ENCODE measurements around the gene RPL37.
"Not testable (repeated sequence)": the region's sequence is repeated elsewhere in the genome, so short reads cannot be mapped to it uniquely, and the experiment has no call there.

RPL37 gene

DNA sequence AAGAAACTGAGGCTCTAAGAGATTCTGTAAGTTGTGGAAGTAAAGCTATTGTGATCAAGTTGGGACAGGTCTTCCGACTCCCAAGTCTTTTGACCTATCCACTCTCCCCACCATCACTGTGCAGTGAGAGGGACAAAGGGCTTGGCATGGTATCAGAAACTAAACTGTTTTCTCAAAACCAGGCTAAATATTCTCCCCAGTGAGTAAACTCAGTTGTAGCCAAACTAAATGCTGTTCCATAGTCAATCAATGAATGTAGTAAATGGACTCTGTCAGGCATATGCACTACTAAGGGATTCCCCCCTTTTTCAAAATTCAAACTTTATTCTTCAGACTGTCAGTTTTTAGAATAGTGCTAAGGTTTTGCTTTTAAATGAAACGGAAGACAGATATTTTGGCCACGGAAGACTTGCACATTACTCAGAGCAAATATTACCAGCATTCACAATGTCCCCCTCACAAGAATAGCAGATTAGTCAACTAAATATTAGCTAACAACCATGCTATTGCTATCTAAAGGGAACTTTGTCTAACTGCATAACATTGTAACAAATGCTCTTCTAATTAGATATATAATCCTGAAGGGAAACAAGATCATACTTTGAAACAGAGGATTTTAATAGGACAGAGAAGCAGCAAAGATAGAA lies 44.0 kb downstream of the RPL37 start:
- H3K4me3 ChIP-seq (ENCODE audit: low read depth, low read length) = no peak overlapping the region
- TF ChIP-seq, protein P1, sequence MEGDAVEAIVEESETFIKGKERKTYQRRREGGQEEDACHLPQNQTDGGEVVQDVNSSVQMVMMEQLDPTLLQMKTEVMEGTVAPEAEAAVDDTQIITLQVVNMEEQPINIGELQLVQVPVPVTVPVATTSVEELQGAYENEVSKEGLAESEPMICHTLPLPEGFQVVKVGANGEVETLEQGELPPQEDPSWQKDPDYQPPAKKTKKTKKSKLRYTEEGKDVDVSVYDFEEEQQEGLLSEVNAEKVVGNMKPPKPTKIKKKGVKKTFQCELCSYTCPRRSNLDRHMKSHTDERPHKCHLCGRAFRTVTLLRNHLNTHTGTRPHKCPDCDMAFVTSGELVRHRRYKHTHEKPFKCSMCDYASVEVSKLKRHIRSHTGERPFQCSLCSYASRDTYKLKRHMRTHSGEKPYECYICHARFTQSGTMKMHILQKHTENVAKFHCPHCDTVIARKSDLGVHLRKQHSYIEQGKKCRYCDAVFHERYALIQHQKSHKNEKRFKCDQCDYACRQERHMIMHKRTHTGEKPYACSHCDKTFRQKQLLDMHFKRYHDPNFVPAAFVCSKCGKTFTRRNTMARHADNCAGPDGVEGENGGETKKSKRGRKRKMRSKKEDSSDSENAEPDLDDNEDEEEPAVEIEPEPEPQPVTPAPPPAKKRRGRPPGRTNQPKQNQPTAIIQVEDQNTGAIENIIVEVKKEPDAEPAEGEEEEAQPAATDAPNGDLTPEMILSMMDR (IDR thresholded peaks at IDR 0.05; ENCODE audit: borderline replicate concordance, insufficient read depth, low read depth, low read length) = no peak

DNA sequence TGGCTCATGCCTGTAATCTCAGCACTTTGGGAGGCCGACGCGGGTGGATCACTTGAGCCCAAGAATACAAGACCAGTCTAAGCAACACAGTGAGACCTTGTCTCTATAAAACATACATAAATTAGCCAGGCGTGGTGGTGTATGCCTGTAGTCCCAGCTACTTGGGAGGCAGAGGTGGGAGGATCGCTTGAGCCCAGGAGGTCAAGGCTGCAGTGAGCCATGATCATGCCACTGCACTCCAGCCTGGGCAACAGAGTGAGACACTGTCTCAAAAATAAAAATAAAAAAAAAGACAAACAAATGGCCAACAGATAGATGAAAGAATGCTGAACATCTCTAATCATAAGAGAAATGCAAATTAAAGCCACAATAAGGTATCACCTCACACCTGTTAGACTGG lies 46.1 kb downstream of the RPL37 start:
- not testable (repeated sequence) for H3K4me3 ChIP-seq (ENCODE audit: low read depth, low read length)

DNA sequence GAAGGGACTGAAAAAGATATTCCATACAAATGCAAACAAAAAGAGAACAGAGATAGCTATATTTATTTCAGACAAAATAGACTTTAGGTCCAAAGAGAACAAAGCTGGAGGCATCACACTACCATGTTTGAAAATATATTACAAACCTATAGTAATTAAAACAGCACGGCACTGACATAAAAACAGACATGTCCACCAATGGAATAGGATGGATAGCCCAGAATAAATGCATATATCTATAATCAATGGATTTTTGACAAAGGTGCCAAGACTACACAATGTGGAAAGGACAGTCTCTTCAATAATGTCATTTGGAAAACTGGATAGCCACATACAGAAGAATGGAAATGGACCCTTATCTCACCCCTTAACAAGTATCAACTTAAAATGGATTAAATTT lies 47.0 kb downstream of the RPL37 start:
- H3K4me3 ChIP-seq (ENCODE audit: low read depth, low read length) = no peak overlapping the region
- TF ChIP-seq, protein P1 (IDR thresholded peaks at IDR 0.05; ENCODE audit: borderline replicate concordance, insufficient read depth, low read depth, low read length) = no peak

DNA sequence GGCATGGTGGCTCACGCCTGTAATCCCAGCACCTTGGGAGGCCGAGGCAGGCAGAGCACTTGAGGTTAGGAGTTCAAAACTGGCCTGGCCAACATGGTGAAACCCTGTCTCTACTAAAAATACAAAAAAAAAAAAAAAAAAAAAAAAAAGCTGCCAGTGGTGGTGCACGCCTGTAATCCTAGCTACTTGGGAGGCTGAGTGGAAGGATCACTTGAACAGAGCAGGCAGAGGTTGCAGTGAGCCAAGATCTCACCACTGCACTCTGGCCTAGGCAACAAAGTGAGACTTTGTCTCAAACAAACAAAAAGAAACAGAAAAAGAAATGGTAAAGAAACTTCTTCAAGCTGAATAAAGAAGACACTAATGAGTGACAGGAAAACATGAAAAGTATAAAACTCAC lies 48.4 kb downstream of the RPL37 start:
- H3K4me3 ChIP-seq (ENCODE audit: low read depth, low read length) = not testable (repeated sequence)

DNA sequence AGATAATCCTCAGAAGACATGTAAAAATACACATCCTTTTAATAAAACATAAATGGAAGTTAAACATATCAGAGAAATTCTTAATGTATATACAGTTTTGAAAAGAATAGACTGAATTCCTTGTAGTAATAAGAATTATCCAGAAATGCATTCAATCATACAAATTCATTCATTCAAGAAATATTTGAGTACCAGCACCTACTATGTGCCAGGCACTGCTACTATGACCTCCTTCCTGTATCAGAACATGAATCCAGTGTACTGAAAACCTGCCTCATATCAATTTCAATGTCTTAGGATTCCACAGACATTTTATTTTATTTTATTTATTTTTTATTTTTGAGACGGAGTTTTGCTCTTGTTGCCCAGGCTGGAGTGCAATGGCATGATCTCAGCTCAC lies 50.1 kb downstream of the RPL37 start:
- no peak overlapping the region for H3K4me3 ChIP-seq (ENCODE audit: low read depth, low read length)
- TF ChIP-seq, protein P1 (IDR thresholded peaks at IDR 0.05; ENCODE audit: borderline replicate concordance, insufficient read depth, low read depth, low read length) = no peak

DNA sequence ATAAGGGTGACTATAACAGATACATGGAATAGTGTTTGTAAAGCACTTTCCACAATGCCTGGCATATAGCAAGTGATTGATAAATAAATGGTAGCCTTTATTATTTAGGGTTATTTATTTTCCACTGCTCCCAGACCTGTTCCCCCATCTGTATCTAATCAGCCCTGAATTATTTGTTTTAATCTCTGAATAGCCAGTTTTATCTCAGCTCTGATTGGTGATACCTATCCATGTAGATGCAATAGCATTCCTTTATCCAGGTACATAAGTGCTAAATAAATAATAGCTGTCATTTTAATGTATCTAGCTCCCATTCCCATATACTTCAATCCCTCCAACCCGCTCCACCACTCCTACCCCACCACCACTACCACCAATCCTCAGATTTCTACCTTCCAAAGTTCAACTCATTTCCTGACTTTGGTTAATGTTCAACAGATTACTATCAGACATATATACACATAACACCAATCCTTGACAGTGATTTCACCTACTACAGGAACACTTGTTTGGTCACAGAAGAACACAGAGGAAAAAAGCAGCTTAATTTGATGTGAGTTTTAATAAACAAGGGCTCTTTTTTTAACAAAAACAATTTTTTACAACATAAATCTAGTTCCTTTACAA lies 50.9 kb downstream of the RPL37 start:
- H3K4me3 ChIP-seq (ENCODE audit: low read depth, low read length) = no peak overlapping the region
- TF ChIP-seq, protein P1 (IDR thresholded peaks at IDR 0.05; ENCODE audit: borderline replicate concordance, insufficient read depth, low read depth, low read length) = no peak

DNA sequence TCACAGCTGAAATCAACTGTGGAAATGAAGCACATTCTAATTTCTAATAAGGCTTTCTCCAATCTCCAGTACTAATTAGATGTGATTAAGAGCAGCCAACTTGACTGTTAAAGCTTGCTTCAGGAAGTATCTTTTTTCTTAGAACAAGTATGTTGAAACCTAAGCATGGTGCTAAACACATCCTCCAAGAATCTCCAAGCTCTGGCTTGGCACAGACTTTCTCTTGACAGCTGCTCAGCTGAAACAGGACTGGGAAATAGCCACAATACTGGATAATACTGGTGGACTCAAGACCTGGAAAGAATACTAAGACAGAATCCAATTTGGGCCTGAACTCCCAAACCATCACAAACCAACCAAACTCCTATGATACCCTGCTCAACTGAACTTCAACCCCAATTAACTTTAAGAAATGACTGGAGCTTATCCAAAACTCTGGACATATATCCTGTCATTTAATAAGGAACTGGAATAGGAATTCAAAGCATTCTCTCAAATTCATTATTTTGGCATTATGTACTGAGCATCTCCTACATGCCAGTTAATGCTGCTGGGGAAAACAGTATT lies 53.1 kb downstream of the RPL37 start:
- H3K4me3 ChIP-seq (ENCODE audit: low read depth, low read length) = no peak overlapping the region
- TF ChIP-seq, protein P1 (IDR thresholded peaks at IDR 0.05; ENCODE audit: borderline replicate concordance, insufficient read depth, low read depth, low read length) = no peak

DNA sequence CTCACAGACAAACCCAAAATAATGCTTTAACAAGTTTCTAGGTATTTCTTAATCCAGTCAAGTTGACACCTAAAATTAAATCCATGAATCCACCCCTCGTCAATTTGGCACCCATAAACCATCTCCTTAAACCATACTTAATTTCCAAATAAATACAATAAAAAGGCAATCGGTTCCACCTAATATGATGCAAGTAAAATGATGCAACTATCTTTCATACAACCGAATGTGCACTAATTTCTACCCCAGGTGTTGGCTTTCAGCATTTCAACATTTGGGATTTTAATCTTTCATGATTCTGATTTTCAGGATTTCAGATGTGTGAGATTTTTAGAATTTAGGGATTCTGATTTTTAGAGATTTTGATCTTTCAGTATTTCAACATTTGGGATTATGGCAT lies 54.2 kb downstream of the RPL37 start:
- H3K4me3 ChIP-seq (ENCODE audit: low read depth, low read length) = no peak overlapping the region
- TF ChIP-seq, protein P1 (IDR thresholded peaks at IDR 0.05; ENCODE audit: borderline replicate concordance, insufficient read depth, low read depth, low read length) = no peak
